MG63 (cell line): ENCODE results near the gene MIA. TPM values are rescaled to one million over a fixed set of nuclear protein-coding genes. Genes with fewer than 3 reads are reported as not detected.
A peak's percentile ranks its signal among the peaks of the same experiment; 100 is the strongest.

Experiments
- DNase-seq: peaks from one replicate; pipeline ENCODE4 v3.0.0-alpha.2; 2020
- H3K27me3 ChIP-seq: fragments of 250-450 bp; sonication (Bioruptor Pico); 2 replicates; pipeline ENCODE4 v1.5.1; 2020; ENCODE audit warnings: mild to moderate bottlenecking, moderate library complexity
- H3K36me3 ChIP-seq: fragments of 250-450 bp; sonication (Bioruptor Pico); 2 replicates; pipeline ENCODE4 v1.5.1; 2020; ENCODE audit warnings: mild to moderate bottlenecking, moderate library complexity
- H3K4me3 ChIP-seq: fragments of 250-450 bp; sonication (Bioruptor Pico); 2 replicates; pipeline ENCODE4 v1.5.1; 2020; ENCODE audit warnings: mild to moderate bottlenecking, moderate library complexity
- H3K9me3 ChIP-seq: fragments of 250-450 bp; sonication (Bioruptor Pico); 2 replicates; pipeline ENCODE4 v1.5.1; 2020; ENCODE audit warnings: mild to moderate bottlenecking, moderate library complexity
- total RNA-seq: library from RNA; depleted of rRNA; stranded (reverse); fragments of >200 nt; shearing (Covaris generic); gene quantifications from 2 replicates; pipeline ENCODE4 v1.2.3, GENCODE V29; 2014; ENCODE audit warnings: low replicate concordance

MIA gene
- total RNA-seq, 1 experiment from 2014 or later = not detected

GRCh38 chr19:40744554-40745401 is 30.5 kb upstream of the MIA start:
- Histone ChIP-seq H3K9me3 (no peaks in the 10 kb centered on the region), H3K36me3 (peaks cover 10% of the 10 kb centered on the region), H3K4me3 (no peak overlapping the region), H3K27me3 (no peaks in the 10 kb centered on the region)
- no peak for DNase-seq

- Histone ChIP-seq H3K4me3 (no peak overlapping the region), H3K36me3 (peaks cover 6% of the 10 kb centered on the region; the same call in 1 of the 2 replicates), H3K27me3 (no peaks in the 10 kb centered on the region), H3K9me3 (no peaks in the 10 kb centered on the region)
- peak; percentile 31 for DNase-seq
Measured at GRCh38 chr19:40745402-40745780, 29.9 kb upstream of the MIA start.

- Histone ChIP-seq H3K4me3 (no peak overlapping the region), H3K27me3 (no peaks in the 10 kb centered on the region)
- no peak for DNase-seq
Measured at GRCh38 chr19:40747536-40747935, 27.8 kb upstream of the MIA start.

GRCh38 chr19:40750058-40750873 is 25.1 kb upstream of the MIA start, which contains the start of gene ACTMAP:
TSS of gene ACTMAP (minus strand) at chr19:40750477. CDS start at chr19:40749803, 674 bp downstream.
- H3K36me3 ChIP-seq = peaks cover 32% of the 10 kb centered on the region
- peak within 1 kb of the TSS; percentile 84 for H3K4me3 ChIP-seq
- H3K27me3 ChIP-seq = no peaks in the 10 kb centered on the region
- no peaks in the 10 kb centered on the region for H3K9me3 ChIP-seq
- DNase-seq = peak; percentile 99

More at GRCh38 chr19:40747536-40747935, 27.8 kb upstream of the MIA start:
- Histone ChIP-seq H3K9me3 (no peaks in the 10 kb centered on the region), H3K36me3 (peaks cover 12% of the 10 kb centered on the region)

- peak within 1 kb of the TSS; percentile 84 for H3K4me3 ChIP-seq
- peaks cover 40% of the 10 kb centered on the region for H3K36me3 ChIP-seq
- H3K9me3 ChIP-seq = no peaks in the 10 kb centered on the region
- H3K27me3 ChIP-seq = no peaks in the 10 kb centered on the region
- DNase-seq = peak; percentile 99
Measured at GRCh38 chr19:40750874-40751537, 24.3 kb upstream of the MIA start, which contains the start of gene SNRPA. TSS of gene SNRPA (plus strand) at chr19:40751203. CDS start at chr19:40751409, 206 bp downstream.

GRCh38 chr19:40752257-40752781 is 23.0 kb upstream of the MIA start:
- Histone ChIP-seq H3K4me3 (peak overlapping the region; percentile 84), H3K36me3 (peaks cover 52% of the 10 kb centered on the region), H3K27me3 (no peaks in the 10 kb centered on the region), H3K9me3 (no peaks in the 10 kb centered on the region)
- DNase-seq = no peak

GRCh38 chr19:40754611-40755247 is 20.6 kb upstream of the MIA start:
- DNase-seq = no peak
- Histone ChIP-seq H3K27me3 (no peaks in the 10 kb centered on the region), H3K4me3 (no peak overlapping the region), H3K9me3 (no peaks in the 10 kb centered on the region), H3K36me3 (peaks cover 74% of the 10 kb centered on the region)

- H3K36me3 ChIP-seq = peaks cover 79% of the 10 kb centered on the region
- DNase-seq = no peak
Measured at GRCh38 chr19:40755248-40755624, 20.1 kb upstream of the MIA start.

GRCh38 chr19:40755791-40756190 is 19.5 kb upstream of the MIA start:
- no peak overlapping the region for H3K4me3 ChIP-seq
- H3K9me3 ChIP-seq = no peaks in the 10 kb centered on the region
- no peak for DNase-seq
- no peaks in the 10 kb centered on the region for H3K27me3 ChIP-seq
- peaks cover 85% of the 10 kb centered on the region for H3K36me3 ChIP-seq

More at GRCh38 chr19:40755248-40755624, 20.1 kb upstream of the MIA start:
- H3K27me3 ChIP-seq = no peaks in the 10 kb centered on the region
- H3K4me3 ChIP-seq = no peak overlapping the region
- H3K9me3 ChIP-seq = no peaks in the 10 kb centered on the region

- DNase-seq = no peak
- Histone ChIP-seq H3K27me3 (no peaks in the 10 kb centered on the region), H3K36me3 (peaks cover 89% of the 10 kb centered on the region), H3K4me3 (no peak overlapping the region), H3K9me3 (no peaks in the 10 kb centered on the region)
Measured at GRCh38 chr19:40756502-40757110, 18.7 kb upstream of the MIA start.

GRCh38 chr19:40758491-40758890 is 16.8 kb upstream of the MIA start:
- H3K27me3 ChIP-seq = no peaks in the 10 kb centered on the region
- H3K36me3 ChIP-seq = peaks cover 92% of the 10 kb centered on the region
- no peak overlapping the region for H3K4me3 ChIP-seq
- DNase-seq = no peak
- H3K9me3 ChIP-seq = no peaks in the 10 kb centered on the region

GRCh38 chr19:40759352-40759751 is 16.0 kb upstream of the MIA start:
- Histone ChIP-seq H3K4me3 (no peak overlapping the region), H3K36me3 (peaks cover 94% of the 10 kb centered on the region), H3K9me3 (no peaks in the 10 kb centered on the region), H3K27me3 (no peaks in the 10 kb centered on the region)
- no peak for DNase-seq

- DNase-seq = no peak
- no peaks in the 10 kb centered on the region for H3K27me3 ChIP-seq
- no peak overlapping the region for H3K4me3 ChIP-seq
- H3K36me3 ChIP-seq = peaks cover 90% of the 10 kb centered on the region
- H3K9me3 ChIP-seq = no peaks in the 10 kb centered on the region
Measured at GRCh38 chr19:40762754-40763470, 12.4 kb upstream of the MIA start.

- Histone ChIP-seq H3K9me3 (no peaks in the 10 kb centered on the region), H3K4me3 (no peak overlapping the region), H3K27me3 (no peaks in the 10 kb centered on the region), H3K36me3 (peaks cover 84% of the 10 kb centered on the region)
- no peak for DNase-seq
Measured at GRCh38 chr19:40763526-40763925, 11.8 kb upstream of the MIA start.

GRCh38 chr19:40763963-40764362 is 11.4 kb upstream of the MIA start:
- peaks cover 80% of the 10 kb centered on the region for H3K36me3 ChIP-seq
- no peak for DNase-seq
- H3K4me3 ChIP-seq = no peak overlapping the region
- H3K9me3 ChIP-seq = no peaks in the 10 kb centered on the region
- no peaks in the 10 kb centered on the region for H3K27me3 ChIP-seq
